H9 (cell line): Measurements from ENCODE around the gene CEBPZ. TPM values are rescaled to one million over a fixed set of nuclear protein-coding genes. Genes with fewer than 3 reads are reported as not detected.

ENCODE experiments used
- DNase-seq: peaks from one replicate; pipeline ENCODE4 v3.0.0-alpha.2; 2017
- H2AFZ ChIP-seq: one replicate; pipeline ENCODE4 v1.6.1; 2013; ENCODE audit warnings: mild to moderate bottlenecking, low read length, control low read depth, moderate library complexity
- H2AK5ac ChIP-seq: 2 replicates; pipeline ENCODE4 v1.6.1; 2013; ENCODE audit warnings: low read length, control low read depth, mixed read lengths; ENCODE audit not compliant: insufficient read length
- H2BK120ac ChIP-seq: one replicate; pipeline ENCODE4 v1.6.1; 2013; ENCODE audit warnings: low read depth, mild to moderate bottlenecking, low read length, control low read depth, inconsistent platforms; ENCODE audit not compliant: poor library complexity, severe bottlenecking
- H2BK12ac ChIP-seq: 2 replicates; pipeline ENCODE4 v1.6.1; 2013; ENCODE audit warnings: low read length, control low read depth, mixed read lengths, low read depth; ENCODE audit not compliant: insufficient read length
- H2BK15ac ChIP-seq: 2 replicates; pipeline ENCODE4 v1.6.1; 2013; ENCODE audit warnings: low read depth, low read length, control low read depth
- H2BK20ac ChIP-seq: one replicate; pipeline ENCODE4 v1.6.1; 2013; ENCODE audit warnings: low read depth, mild to moderate bottlenecking, low read length, control low read depth, inconsistent platforms; ENCODE audit not compliant: poor library complexity, severe bottlenecking
- H2BK5ac ChIP-seq: 2 replicates; pipeline ENCODE4 v1.6.1; 2013; ENCODE audit warnings: low read length, control low read depth, mixed read lengths; ENCODE audit not compliant: insufficient read length
- H3K14ac ChIP-seq: 2 replicates; pipeline ENCODE4 v1.6.1; 2013; ENCODE audit warnings: low read length, control low read depth; ENCODE audit not compliant: insufficient read depth
- H3K18ac ChIP-seq: 2 replicates; pipeline ENCODE4 v1.6.1; 2013; ENCODE audit warnings: low read depth, mild to moderate bottlenecking, mixed read lengths, low read length, control low read depth; ENCODE audit not compliant: insufficient read length
- H3K23ac ChIP-seq: 2 replicates; pipeline ENCODE4 v1.6.1; 2013; ENCODE audit warnings: low read length, control low read depth, mixed read lengths, low read depth; ENCODE audit not compliant: insufficient read length
- H3K23me2 ChIP-seq: 2 replicates; pipeline ENCODE4 v1.6.1; 2013; ENCODE audit warnings: low read depth, mild to moderate bottlenecking, mixed read lengths, low read length, control low read depth; ENCODE audit not compliant: insufficient read length, poor library complexity, severe bottlenecking
- H3K27ac ChIP-seq: 2 replicates; pipeline ENCODE4 v1.5.1; 2013; ENCODE audit warnings: low read length, control low read depth, mixed read lengths, low read depth; ENCODE audit not compliant: insufficient read length
- H3K27me3 ChIP-seq: 2 replicates; pipeline ENCODE4 v1.6.1; 2013; ENCODE audit warnings: low read length, control low read depth, inconsistent platforms; ENCODE audit not compliant: insufficient read depth
- H3K4ac ChIP-seq: 2 replicates; pipeline ENCODE4 v1.6.1; 2013; ENCODE audit warnings: low read depth, mild to moderate bottlenecking, control low read depth, inconsistent platforms, low read length, moderate library complexity
- H3K4me1 ChIP-seq: 2 replicates; pipeline ENCODE4 v1.6.1; 2013; ENCODE audit warnings: low read length, control low read depth, inconsistent platforms; ENCODE audit not compliant: insufficient read depth
- H3K4me2 ChIP-seq: 2 replicates; pipeline ENCODE4 v1.6.1; 2013; ENCODE audit warnings: low read length, control low read depth, mixed read lengths; ENCODE audit not compliant: insufficient read length, insufficient read depth
- H3K56ac ChIP-seq: 2 replicates; pipeline ENCODE4 v1.6.1; 2013; ENCODE audit warnings: low read depth, mild to moderate bottlenecking, mixed read lengths, low read length, control low read depth; ENCODE audit not compliant: insufficient read length
- H3K79me1 ChIP-seq: 2 replicates; pipeline ENCODE4 v1.6.1; 2013; ENCODE audit warnings: low read depth, mild to moderate bottlenecking, moderate library complexity, low read length, control low read depth, inconsistent platforms; ENCODE audit not compliant: insufficient read depth, poor library complexity, severe bottlenecking
- H3K79me2 ChIP-seq: 2 replicates; pipeline ENCODE4 v1.6.1; 2013; ENCODE audit warnings: low read length, control low read depth, inconsistent platforms; ENCODE audit not compliant: insufficient read depth
- H3K9ac ChIP-seq: 2 replicates; pipeline ENCODE4 v1.6.1; 2013; ENCODE audit warnings: low read length, control low read depth, mixed read lengths; ENCODE audit not compliant: insufficient read length; ENCODE audit errors: extremely low read depth
- H3K9me3 ChIP-seq: one replicate; pipeline ENCODE4 v1.6.1; 2013; ENCODE audit warnings: low read depth, low read length, inconsistent platforms; ENCODE audit not compliant: control insufficient read depth
- H3T11ph ChIP-seq: one replicate; pipeline ENCODE4 v1.6.1; 2013; ENCODE audit warnings: mild to moderate bottlenecking, low read length, control low read depth, inconsistent platforms
- H4K20me1 ChIP-seq: one replicate; pipeline ENCODE4 v1.6.1; 2013; ENCODE audit not compliant: control insufficient read depth, insufficient read length, insufficient read depth
- H4K5ac ChIP-seq: 2 replicates; pipeline ENCODE4 v1.6.1; 2013; ENCODE audit warnings: low read depth, mild to moderate bottlenecking, mixed read lengths, low read length, control low read depth; ENCODE audit not compliant: insufficient read length
- H4K8ac ChIP-seq: replicated peaks from 2 replicates; pipeline ENCODE4 v1.6.1; 2013; ENCODE audit warnings: low read length, control low read depth, mixed read lengths, low read depth; ENCODE audit not compliant: insufficient read length
- H4K91ac ChIP-seq: 2 replicates; pipeline ENCODE4 v1.6.1; 2013; ENCODE audit warnings: low read depth, mild to moderate bottlenecking, moderate library complexity, mixed read lengths, low read length, control low read depth; ENCODE audit not compliant: insufficient read length
- H3K27ac Mint-ChIP-seq, 3 experiments: 2 replicates in 2 of 3; 3 replicates in 1 of 3; pipeline ENCODE4 v1.8.0; 2020 to 2021; ENCODE audit warnings: mixed read lengths in 3 of 3, mild to moderate bottlenecking in 1 of 3, moderate library complexity in 1 of 3
- H3K27me3 Mint-ChIP-seq: 2 replicates; pipeline ENCODE4 v1.8.0; 2021; ENCODE audit warnings: low read depth, mild to moderate bottlenecking, moderate library complexity, mixed read lengths
- H3K36me3 Mint-ChIP-seq, 3 experiments: 2 replicates in 2 of 3; 3 replicates in 1 of 3; pipeline ENCODE4 v1.8.0; 2020 to 2021; ENCODE audit warnings: low read depth in 3 of 3, mixed read lengths in 3 of 3; ENCODE audit not compliant: insufficient read depth in 1 of 3
- H3K4me1 Mint-ChIP-seq, 2 experiments: 2 replicates each; pipeline ENCODE4 v1.8.0; 2020; ENCODE audit warnings: mixed read lengths in 2 of 2
- H3K4me3 Mint-ChIP-seq, 2 experiments: 2 replicates in 1 of 2; 3 replicates in 1 of 2; pipeline ENCODE4 v1.8.0; 2020 to 2021; ENCODE audit warnings: mild to moderate bottlenecking in 2 of 2, mixed read lengths in 2 of 2, moderate library complexity in 1 of 2
- H3K9me3 Mint-ChIP-seq, 2 experiments: 2 replicates in 1 of 2; 3 replicates in 1 of 2; pipeline ENCODE4 v1.8.0; 2020; ENCODE audit warnings: mild to moderate bottlenecking in 2 of 2, mixed read lengths in 2 of 2, moderate library complexity in 1 of 2
- whole genome bisulfite sequencing: extraction: QIAGEN DNeasy Blood & Tissue Kit; methylation state at CpG from one replicate; pipeline ENCODE4 v1.1.7; 2013; ENCODE audit warnings: missing lambda C conversion rate, low lambda C conversion rate, mixed read lengths; ENCODE audit not compliant: insufficient read length; ENCODE audit errors: extremely low coverage; 5-methylcytosine and 5-hydroxymethylcytosine counted together
- total RNA-seq: library from RNA; stranded (reverse); gene quantifications from 2 replicates; pipeline ENCODE4 v1.2.1, GENCODE V29; 2021
- TF ChIP-seq, protein P1 (sequence below): fragments of 200-600 bp; sonication (generic); conservative IDR thresholded peaks from 3 replicates; pipeline ENCODE4 v1.8.0; 2021; ENCODE audit warnings: antibody characterized with exemption, mild to moderate bottlenecking

Gene CEBPZ
- total RNA-seq, 1 experiment from 2014 or later, result 281 TPM

DNA sequence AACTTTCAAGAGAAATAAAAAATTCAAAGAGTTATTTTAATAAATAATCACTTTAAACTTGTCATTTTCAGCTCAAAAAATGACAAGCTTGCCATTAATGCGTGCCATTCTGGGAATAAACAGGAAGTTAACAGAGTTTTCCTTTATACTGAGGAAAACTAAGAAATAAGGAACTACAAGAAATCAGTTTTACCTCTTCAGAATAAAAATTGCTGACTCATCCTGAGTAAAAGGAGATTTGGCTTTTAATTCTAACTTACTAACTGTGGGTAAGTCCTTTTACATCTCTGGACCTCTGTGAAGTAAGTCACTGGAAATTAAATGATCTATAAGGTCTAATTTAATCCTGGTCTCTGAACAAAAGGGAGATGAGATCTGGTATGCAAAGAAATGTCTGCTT, 16.1 kb downstream of the CEBPZ start:
- Mint-ChIP-seq H3K9me3 (peaks cover 0 to 4% of the 10 kb centered on the region in 2 experiments; a peak in 3 of 5 replicates), H3K4me3 (no peak overlapping the region), H3K27ac (peak overlapping the region in 2 of 3 experiments; percentile 17 to 90; a peak in 3 of 7 replicates), H3K4me1 (peaks cover 8 to 10% of the 10 kb centered on the region in 2 experiments), H3K36me3 (peaks cover 72 to 94% (median 90%) of the 10 kb centered on the region in 3 experiments), H3K27me3 (no peaks in the 10 kb centered on the region)
- no peaks in the 10 kb centered on the region for H3K23me2 ChIP-seq
- H3K27ac ChIP-seq, result no peak overlapping the region
- H3T11ph ChIP-seq, result no peak overlapping the region
- no peak overlapping the region for H2BK5ac ChIP-seq
- peaks cover 5% of the 10 kb centered on the region for H3K9me3 ChIP-seq
- no peak overlapping the region for H4K5ac ChIP-seq
- no peak for DNase-seq
- H2AFZ ChIP-seq, result no peak overlapping the region
- peaks cover 2% of the 10 kb centered on the region for H3K79me1 ChIP-seq
- H3K79me2 ChIP-seq, result no peaks in the 10 kb centered on the region
- no peak overlapping the region for H2BK12ac ChIP-seq
- H3K23ac ChIP-seq, result no peak overlapping the region
- no peak overlapping the region for H3K18ac ChIP-seq
- no peak overlapping the region for H2BK20ac ChIP-seq
- H3K4me2 ChIP-seq, result no peak overlapping the region
- H4K20me1 ChIP-seq, result no peaks in the 10 kb centered on the region
- H4K91ac ChIP-seq, result no peak overlapping the region
- H3K14ac ChIP-seq, result no peak overlapping the region
- H4K8ac ChIP-seq, result no peak overlapping the region
- no peak overlapping the region for H3K4ac ChIP-seq
- no peak overlapping the region for H2BK120ac ChIP-seq
- H3K9ac ChIP-seq, result no peak overlapping the region
- H2BK15ac ChIP-seq, result no peak overlapping the region
- H3K27me3 ChIP-seq, result no peaks in the 10 kb centered on the region
- TF ChIP-seq, protein P1, sequence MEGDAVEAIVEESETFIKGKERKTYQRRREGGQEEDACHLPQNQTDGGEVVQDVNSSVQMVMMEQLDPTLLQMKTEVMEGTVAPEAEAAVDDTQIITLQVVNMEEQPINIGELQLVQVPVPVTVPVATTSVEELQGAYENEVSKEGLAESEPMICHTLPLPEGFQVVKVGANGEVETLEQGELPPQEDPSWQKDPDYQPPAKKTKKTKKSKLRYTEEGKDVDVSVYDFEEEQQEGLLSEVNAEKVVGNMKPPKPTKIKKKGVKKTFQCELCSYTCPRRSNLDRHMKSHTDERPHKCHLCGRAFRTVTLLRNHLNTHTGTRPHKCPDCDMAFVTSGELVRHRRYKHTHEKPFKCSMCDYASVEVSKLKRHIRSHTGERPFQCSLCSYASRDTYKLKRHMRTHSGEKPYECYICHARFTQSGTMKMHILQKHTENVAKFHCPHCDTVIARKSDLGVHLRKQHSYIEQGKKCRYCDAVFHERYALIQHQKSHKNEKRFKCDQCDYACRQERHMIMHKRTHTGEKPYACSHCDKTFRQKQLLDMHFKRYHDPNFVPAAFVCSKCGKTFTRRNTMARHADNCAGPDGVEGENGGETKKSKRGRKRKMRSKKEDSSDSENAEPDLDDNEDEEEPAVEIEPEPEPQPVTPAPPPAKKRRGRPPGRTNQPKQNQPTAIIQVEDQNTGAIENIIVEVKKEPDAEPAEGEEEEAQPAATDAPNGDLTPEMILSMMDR, result no peak
- H3K4me1 ChIP-seq, result no peaks in the 10 kb centered on the region
- WGBS, result no CpG with 5 or more reads among the region's 1 CpG
- H2AK5ac ChIP-seq, result no peak overlapping the region
- no peak overlapping the region for H3K56ac ChIP-seq
